C4-2B (cell line): ENCODE results near the gene INO80B.

Experiments used
- CTCF ChIP-seq: fragments of 450-650 bp; conservative IDR thresholded peaks from 2 replicates; pipeline ENCODE4 v1.5.1; 2017; ENCODE audit warnings: mild to moderate bottlenecking
- ZFX ChIP-seq: fragments of 450-650 bp; IDR thresholded peaks from 2 replicates; pipeline ENCODE4 v1.6.1; 2017

GRCh38 chr2:74495440-74495839 is 40.6 kb downstream of the INO80B start:
- no peak for TF ChIP-seq CTCF
- no peak for TF ChIP-seq ZFX
